Neutrophil (primary cell): ENCODE results near the gene CREB5.
A peak's percentile ranks its signal among the peaks of the same experiment; 100 is the strongest.

Experiments
- H3K27ac ChIP-seq: fragments of 200-600 bp; sonication (generic); 2 replicates; pipeline ENCODE4 v1.5.1; 2016; ENCODE audit warnings: mild to moderate bottlenecking, moderate library complexity
- H3K27me3 ChIP-seq: fragments of 200-600 bp; sonication (generic); 2 replicates; pipeline ENCODE4 v1.6.0; 2016; ENCODE audit warnings: mild to moderate bottlenecking
- H3K36me3 ChIP-seq: fragments of 200-600 bp; sonication (generic); 2 replicates; pipeline ENCODE4 v1.5.1; 2017
- H3K4me1 ChIP-seq, 2 experiments: fragments of 200-600 bp in 1 of 2; sonication (generic) in 1 of 2; 1 replicate in 1 of 2; 2 replicates in 1 of 2; pipeline versions ENCODE4 v1.5.1 to v1.6.1; 2013 to 2016; ENCODE audit warnings: low read depth in 1 of 2, low read length in 1 of 2, mild to moderate bottlenecking in 1 of 2, moderate library complexity in 1 of 2; ENCODE audit not compliant: control insufficient read depth in 1 of 2, insufficient read depth in 1 of 2
- H3K4me3 ChIP-seq, 2 experiments: fragments of 200-600 bp in 1 of 2; sonication (generic) in 1 of 2; 1 replicate in 1 of 2; 2 replicates in 1 of 2; pipeline ENCODE4 v1.5.1; 2013 to 2016; ENCODE audit warnings: low read depth in 1 of 2, low read length in 1 of 2, mild to moderate bottlenecking in 1 of 2, moderate library complexity in 1 of 2
- H3K9me3 ChIP-seq: fragments of 200-600 bp; sonication (generic); 2 replicates; pipeline ENCODE4 v1.5.1; 2016
- CTCF ChIP-seq: fragments of 200-600 bp; sonication (generic); IDR thresholded peaks from 2 replicates; pipeline ENCODE4 v1.5.1; 2016; ENCODE audit warnings: antibody characterized with exemption

CREB5 gene

GRCh38 chr7:28729727-28730126 lies 317.4 kb downstream of the CREB5 start:
- H3K27ac ChIP-seq: peak overlapping the region; percentile 6
- H3K9me3 ChIP-seq: no peaks in the 10 kb centered on the region
- no peaks in the 10 kb centered on the region for H3K4me1 ChIP-seq
- no peak for TF ChIP-seq CTCF
- H3K4me3 ChIP-seq: no peak overlapping the region
- peaks cover 6% of the 10 kb centered on the region for H3K27me3 ChIP-seq
- H3K36me3 ChIP-seq: peaks cover 51% of the 10 kb centered on the region

- Histone ChIP-seq H3K36me3 (peaks cover 40% of the 10 kb centered on the region), H3K4me1 (no peaks in the 10 kb centered on the region), H3K27me3 (peaks cover 6% of the 10 kb centered on the region), H3K27ac (no peak overlapping the region), H3K9me3 (no peaks in the 10 kb centered on the region), H3K4me3 (no peak overlapping the region)
- no peak for TF ChIP-seq CTCF
These were observed 318.9 kb downstream of the CREB5 start for GRCh38 chr7:28731092-28731658.

- H3K27me3 ChIP-seq: peaks cover 6% of the 10 kb centered on the region
- H3K36me3 ChIP-seq: peaks cover 34% of the 10 kb centered on the region
- no peak for TF ChIP-seq CTCF
- no peaks in the 10 kb centered on the region for H3K4me1 ChIP-seq
- no peak overlapping the region for H3K4me3 ChIP-seq
- H3K27ac ChIP-seq: no peak overlapping the region
- H3K9me3 ChIP-seq: no peaks in the 10 kb centered on the region
These were observed 320.0 kb downstream of the CREB5 start for GRCh38 chr7:28732071-28732869.

- H3K36me3 ChIP-seq: peaks cover 31% of the 10 kb centered on the region
- peaks cover 6% of the 10 kb centered on the region for H3K27me3 ChIP-seq
- no peak for TF ChIP-seq CTCF
- no peak overlapping the region for H3K27ac ChIP-seq
- H3K4me3 ChIP-seq: no peak overlapping the region
- H3K4me1 ChIP-seq: no peaks in the 10 kb centered on the region
- H3K9me3 ChIP-seq: no peaks in the 10 kb centered on the region
These were observed 320.7 kb downstream of the CREB5 start for GRCh38 chr7:28733035-28733434.

- no peak for TF ChIP-seq CTCF
- Histone ChIP-seq H3K27me3 (no peaks in the 10 kb centered on the region), H3K4me3 (no peak overlapping the region), H3K36me3 (peaks cover 12% of the 10 kb centered on the region), H3K27ac (no peak overlapping the region), H3K4me1 (no peaks in the 10 kb centered on the region), H3K9me3 (no peaks in the 10 kb centered on the region)
These were observed 326.1 kb downstream of the CREB5 start for GRCh38 chr7:28738412-28738811.
